ENCODE results near the gene MAP4K4.

MAP4K4 gene

DNA sequence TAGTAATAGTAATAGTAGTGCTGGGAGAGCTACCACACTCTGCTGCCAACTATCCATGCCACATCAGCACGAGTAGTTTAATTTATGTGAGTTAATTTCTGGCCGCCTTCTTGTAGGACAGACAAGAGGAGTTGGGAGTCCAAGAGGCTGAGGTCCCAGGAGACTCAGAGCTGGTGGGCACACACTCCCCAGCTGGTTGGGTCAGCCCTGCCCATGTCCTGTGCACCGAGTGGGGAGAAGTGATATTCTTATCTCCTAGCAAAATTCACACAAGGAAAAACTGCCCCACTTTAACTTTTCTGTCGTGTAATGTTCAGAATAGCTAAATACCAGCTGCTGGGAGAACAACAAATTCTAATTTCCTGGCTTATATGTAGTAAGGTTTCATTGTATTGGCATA, 15.2 kb upstream of the MAP4K4 start:
- Mint-ChIP-seq H3K36me3 (no peaks in the 10 kb centered on the region), H3K9me3 (no peaks in the 10 kb centered on the region), H3K27ac (no peak overlapping the region), H3K4me1 (no peaks in the 10 kb centered on the region), H3K27me3 (no peaks in the 10 kb centered on the region), H3K4me3 (no peak overlapping the region)

- H3K27ac Mint-ChIP-seq: no peak overlapping the region
- no peaks in the 10 kb centered on the region for H3K36me3 Mint-ChIP-seq
- H3K27me3 Mint-ChIP-seq: no peaks in the 10 kb centered on the region
- H3K4me1 Mint-ChIP-seq: no peaks in the 10 kb centered on the region
- no peak overlapping the region for H3K4me3 Mint-ChIP-seq
- no peaks in the 10 kb centered on the region for H3K9me3 Mint-ChIP-seq
Observed at GRCh38 chr2:101684313-101684712, 13.2 kb upstream of the MAP4K4 start.

- peaks cover 16% of the 10 kb centered on the region for H3K4me1 Mint-ChIP-seq
- H3K27me3 Mint-ChIP-seq: no peaks in the 10 kb centered on the region
- no peaks in the 10 kb centered on the region for H3K36me3 Mint-ChIP-seq
- H3K27ac Mint-ChIP-seq: no peak overlapping the region
- no peaks in the 10 kb centered on the region for H3K9me3 Mint-ChIP-seq
- H3K4me3 Mint-ChIP-seq: no peak overlapping the region
Observed at GRCh38 chr2:101688261-101688660, 9.2 kb upstream of the MAP4K4 start.

DNA sequence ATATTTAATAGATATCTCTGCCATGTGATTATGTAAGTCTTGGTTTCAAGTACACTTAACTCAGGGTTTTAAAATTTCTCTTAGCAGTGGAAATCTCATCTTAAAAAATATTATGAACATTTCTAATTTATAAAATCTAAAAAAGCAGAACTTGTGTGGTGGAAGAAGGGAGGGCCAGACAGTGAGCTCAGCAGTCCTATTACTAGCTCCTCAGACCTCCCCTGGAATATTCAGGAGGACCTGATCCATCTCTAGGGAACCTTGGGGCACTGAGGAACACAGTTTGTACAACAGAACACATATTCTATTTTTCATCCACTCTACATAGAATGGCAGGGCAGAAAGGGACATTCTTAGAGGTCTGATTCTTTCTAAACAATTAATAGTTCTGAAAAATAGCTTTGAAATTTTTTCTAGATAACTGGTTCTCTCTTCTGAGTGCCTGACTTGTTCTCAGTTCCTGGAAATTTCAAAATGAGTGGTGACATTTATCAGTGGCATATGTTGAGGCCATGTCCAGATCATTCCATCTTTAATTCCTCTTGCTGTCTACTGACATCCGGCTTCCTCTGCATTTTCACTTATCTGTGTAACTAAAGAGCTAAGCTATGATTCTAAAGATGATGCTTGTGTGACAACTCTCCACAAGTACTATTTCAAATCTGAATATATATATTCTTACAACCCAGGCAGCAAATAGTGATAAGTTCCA, 8.2 kb upstream of the MAP4K4 start:
- Mint-ChIP-seq H3K9me3 (no peaks in the 10 kb centered on the region), H3K27me3 (no peaks in the 10 kb centered on the region), H3K4me3 (no peak overlapping the region), H3K4me1 (peaks cover 20% of the 10 kb centered on the region), H3K27ac (no peak overlapping the region), H3K36me3 (no peaks in the 10 kb centered on the region)

DNA sequence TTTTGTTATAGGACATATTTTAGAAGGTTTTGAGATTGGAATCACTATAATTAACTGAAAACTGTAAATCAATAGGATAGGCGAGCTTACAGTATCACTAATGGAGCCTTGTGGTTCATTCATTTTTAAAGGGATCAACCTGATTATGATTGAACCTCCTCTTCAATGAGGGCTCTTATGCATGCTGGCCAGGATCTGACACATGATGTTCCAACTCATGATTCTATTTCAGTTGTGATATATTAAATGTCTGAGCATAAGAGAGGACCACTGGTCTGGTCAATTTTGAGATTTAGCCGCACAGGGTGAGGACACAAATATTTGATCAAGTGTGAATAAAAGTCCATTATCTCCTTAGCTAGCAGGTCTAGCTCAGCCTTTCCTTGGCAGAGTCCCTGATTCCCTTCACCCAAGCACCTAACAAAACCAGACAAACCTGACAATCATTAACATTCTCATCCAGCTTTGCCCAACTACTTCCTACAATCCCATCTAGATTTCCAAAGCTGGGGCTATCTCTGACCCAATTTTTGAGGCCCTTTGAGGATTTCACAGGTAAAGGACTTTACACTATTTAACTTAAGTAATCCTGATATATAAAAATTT, 6.9 kb upstream of the MAP4K4 start:
- no peaks in the 10 kb centered on the region for H3K36me3 Mint-ChIP-seq
- H3K27me3 Mint-ChIP-seq: no peaks in the 10 kb centered on the region
- no peaks in the 10 kb centered on the region for H3K9me3 Mint-ChIP-seq
- H3K27ac Mint-ChIP-seq: no peak overlapping the region
- no peak overlapping the region for H3K4me3 Mint-ChIP-seq
- peaks cover 20% of the 10 kb centered on the region for H3K4me1 Mint-ChIP-seq

GRCh38 chr2:101692041-101692440, 5.5 kb upstream of the MAP4K4 start:
- Mint-ChIP-seq H3K27me3 (no peaks in the 10 kb centered on the region), H3K9me3 (no peaks in the 10 kb centered on the region), H3K36me3 (no peaks in the 10 kb centered on the region), H3K27ac (peak overlapping the region; percentile 38), H3K4me3 (no peak overlapping the region), H3K4me1 (peaks cover 26% of the 10 kb centered on the region)

- H3K9me3 Mint-ChIP-seq: no peaks in the 10 kb centered on the region
- H3K27ac Mint-ChIP-seq: no peak overlapping the region
- H3K4me1 Mint-ChIP-seq: peaks cover 26% of the 10 kb centered on the region
- H3K4me3 Mint-ChIP-seq: no peak overlapping the region
- no peaks in the 10 kb centered on the region for H3K27me3 Mint-ChIP-seq
- no peaks in the 10 kb centered on the region for H3K36me3 Mint-ChIP-seq
Observed at GRCh38 chr2:101692766-101693165, 4.7 kb upstream of the MAP4K4 start.

DNA sequence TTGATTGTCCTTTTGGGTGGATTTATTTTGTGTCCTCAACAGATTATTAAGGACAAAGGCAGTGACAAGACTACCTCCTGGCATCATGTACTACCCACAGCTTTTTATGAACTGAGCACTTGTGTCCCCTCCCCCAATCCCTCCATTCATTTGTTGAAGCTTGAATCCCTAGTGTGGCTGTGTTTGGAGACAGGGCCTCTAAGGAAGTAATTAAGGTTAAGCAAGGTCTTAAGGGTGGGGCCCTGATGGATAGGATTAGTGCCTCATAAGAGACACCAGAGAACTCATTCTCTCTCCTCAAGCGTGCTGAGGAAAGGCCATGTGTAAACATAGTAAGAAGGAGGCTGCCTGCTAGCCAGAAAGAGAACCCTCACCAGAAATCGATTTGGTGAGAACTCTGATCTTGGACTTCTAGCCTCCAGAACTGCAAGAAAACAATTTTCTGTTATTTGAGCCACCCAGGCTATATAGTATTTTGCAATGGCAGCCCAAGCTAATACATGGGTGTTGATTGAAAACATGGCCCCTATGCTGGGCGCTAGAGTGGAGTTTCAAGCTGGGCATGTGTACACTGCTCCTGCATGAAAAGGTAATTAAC, 3.4 kb upstream of the MAP4K4 start:
- peaks cover 26% of the 10 kb centered on the region for H3K4me1 Mint-ChIP-seq
- no peaks in the 10 kb centered on the region for H3K9me3 Mint-ChIP-seq
- H3K27ac Mint-ChIP-seq: peak overlapping the region; percentile 4
- H3K4me3 Mint-ChIP-seq: no peak overlapping the region
- H3K36me3 Mint-ChIP-seq: no peaks in the 10 kb centered on the region
- H3K27me3 Mint-ChIP-seq: no peaks in the 10 kb centered on the region

- no peaks in the 10 kb centered on the region for H3K27me3 Mint-ChIP-seq
- H3K27ac Mint-ChIP-seq: peak overlapping the region; percentile 90
- peaks cover 26% of the 10 kb centered on the region for H3K4me1 Mint-ChIP-seq
- H3K9me3 Mint-ChIP-seq: no peaks in the 10 kb centered on the region
- peak overlapping the region; percentile 90 for H3K4me3 Mint-ChIP-seq
- H3K36me3 Mint-ChIP-seq: peaks cover 5% of the 10 kb centered on the region
Observed at GRCh38 chr2:101696272-101697123, 1.0 kb upstream of the MAP4K4 start.

DNA sequence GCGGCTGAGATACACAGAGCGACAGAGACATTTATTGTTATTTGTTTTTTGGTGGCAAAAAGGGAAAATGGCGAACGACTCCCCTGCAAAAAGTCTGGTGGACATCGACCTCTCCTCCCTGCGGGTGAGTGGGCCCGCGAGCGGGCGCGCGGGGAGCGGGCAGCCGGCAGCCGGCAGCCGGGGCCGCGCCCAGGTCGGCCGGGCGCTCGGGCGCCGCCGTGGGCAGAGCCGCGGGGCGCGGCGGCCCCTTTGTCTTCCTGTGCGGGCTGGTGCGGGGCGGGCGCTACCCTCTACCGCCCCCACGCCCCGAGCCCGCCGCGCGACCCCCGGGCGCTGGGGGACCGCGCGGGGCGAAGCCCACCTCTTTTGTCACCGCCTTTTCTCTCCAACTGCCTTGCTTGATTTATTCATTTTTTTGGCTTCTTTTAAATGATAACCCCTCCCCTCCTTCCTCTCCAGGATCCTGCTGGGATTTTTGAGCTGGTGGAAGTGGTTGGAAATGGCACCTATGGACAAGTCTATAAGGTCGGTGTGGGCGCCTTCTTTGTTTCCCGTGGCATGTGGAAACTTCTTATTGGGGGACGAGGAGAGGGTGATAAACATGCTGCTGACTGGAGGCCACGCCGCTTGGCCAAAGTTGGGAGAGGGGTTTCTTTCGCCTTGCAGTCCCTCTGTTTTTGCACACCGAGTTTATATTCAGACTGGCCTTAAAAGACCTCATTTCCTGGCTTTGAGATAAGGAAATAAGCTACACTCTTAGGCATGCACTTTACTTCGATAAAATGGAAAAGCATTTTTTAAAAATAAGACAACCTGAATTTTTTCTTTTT, 722 bp downstream of the MAP4K4 start:
- H3K9me3 Mint-ChIP-seq: no peaks in the 10 kb centered on the region
- H3K36me3 Mint-ChIP-seq: peaks cover 12% of the 10 kb centered on the region
- H3K27ac Mint-ChIP-seq: no peak overlapping the region
- peaks cover 24% of the 10 kb centered on the region for H3K4me1 Mint-ChIP-seq
- peak overlapping the region; percentile 62 for H3K4me3 Mint-ChIP-seq
- no peaks in the 10 kb centered on the region for H3K27me3 Mint-ChIP-seq

DNA sequence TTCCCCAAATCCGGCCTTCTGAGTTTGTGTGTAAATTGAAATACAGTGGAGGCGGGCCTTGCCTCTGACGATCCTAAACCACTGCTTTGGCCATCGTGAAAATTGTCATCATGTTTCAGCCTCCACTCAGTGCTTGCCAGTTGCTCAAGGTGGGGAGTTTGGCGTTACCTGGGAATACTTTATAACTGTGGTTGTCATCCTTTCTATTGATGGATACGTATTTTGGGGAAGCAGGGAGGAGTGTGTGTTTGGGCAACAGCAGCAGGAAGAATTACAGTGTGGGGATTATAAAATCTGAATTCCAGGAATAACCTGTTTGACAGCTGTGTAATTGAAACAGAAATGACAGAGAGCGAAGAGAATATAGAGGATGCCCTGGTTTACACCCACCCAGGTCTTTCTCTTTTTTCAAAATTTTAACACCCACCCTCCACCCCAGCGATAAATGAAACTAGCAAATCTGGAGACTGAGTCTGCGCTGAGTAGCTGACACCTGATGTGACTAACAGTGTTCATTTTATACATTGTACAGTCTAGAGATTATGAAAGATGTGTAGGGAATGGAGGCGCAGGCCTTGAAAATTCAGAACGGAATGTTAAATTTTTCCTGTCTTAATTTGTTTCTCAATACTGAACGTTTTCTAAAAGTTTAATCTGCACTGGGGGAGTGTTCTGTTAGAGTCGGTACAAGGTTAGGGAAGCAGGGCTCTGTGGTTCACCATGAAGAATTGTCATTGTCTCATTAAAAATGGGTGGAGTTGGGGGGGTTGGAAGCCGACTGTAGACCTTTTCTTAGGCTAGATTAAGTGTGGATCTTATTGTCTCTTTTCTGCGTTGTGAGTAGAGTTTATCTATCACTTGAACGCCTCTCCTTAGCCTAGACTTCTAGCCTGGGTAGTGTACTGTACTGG, 1.6 kb downstream of the MAP4K4 start:
- Mint-ChIP-seq H3K27ac (no peak overlapping the region), H3K27me3 (no peaks in the 10 kb centered on the region), H3K4me3 (no peak overlapping the region), H3K36me3 (peaks cover 13% of the 10 kb centered on the region), H3K9me3 (no peaks in the 10 kb centered on the region), H3K4me1 (peaks cover 27% of the 10 kb centered on the region)

- no peak overlapping the region for H3K4me3 Mint-ChIP-seq
- H3K36me3 Mint-ChIP-seq: peaks cover 15% of the 10 kb centered on the region
- no peaks in the 10 kb centered on the region for H3K27me3 Mint-ChIP-seq
- H3K27ac Mint-ChIP-seq: no peak overlapping the region
- H3K4me1 Mint-ChIP-seq: peaks cover 36% of the 10 kb centered on the region
- no peaks in the 10 kb centered on the region for H3K9me3 Mint-ChIP-seq
Observed at GRCh38 chr2:101699755-101700461, 2.4 kb downstream of the MAP4K4 start.

DNA sequence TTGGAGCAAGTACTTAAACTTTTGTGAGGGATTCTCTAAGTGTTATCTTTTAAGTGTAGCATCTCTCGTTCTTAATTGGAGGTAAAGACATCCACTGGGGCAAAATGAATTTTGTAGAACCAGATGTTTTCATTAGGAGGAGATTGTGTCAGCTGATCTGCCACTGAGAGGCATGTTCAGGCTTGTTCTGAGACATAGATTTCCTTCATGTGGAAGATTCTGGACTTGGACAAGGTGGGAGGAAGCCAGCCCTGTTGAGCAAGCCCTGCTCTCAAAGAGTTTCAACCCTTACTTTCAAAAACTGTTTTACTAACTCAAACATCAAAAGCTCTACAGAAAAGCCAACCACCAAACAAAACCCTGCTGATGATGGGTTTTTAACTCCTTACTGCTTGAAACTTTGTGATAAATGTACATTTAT, 6.5 kb downstream of the MAP4K4 start:
- Mint-ChIP-seq H3K27me3 (no peaks in the 10 kb centered on the region), H3K36me3 (peaks cover 16% of the 10 kb centered on the region), H3K27ac (peak overlapping the region; percentile 93), H3K4me1 (peaks cover 67% of the 10 kb centered on the region), H3K4me3 (peak overlapping the region; percentile 79), H3K9me3 (no peaks in the 10 kb centered on the region)
